ENCODE results near the gene COL17A1.

Gene COL17A1

DNA sequence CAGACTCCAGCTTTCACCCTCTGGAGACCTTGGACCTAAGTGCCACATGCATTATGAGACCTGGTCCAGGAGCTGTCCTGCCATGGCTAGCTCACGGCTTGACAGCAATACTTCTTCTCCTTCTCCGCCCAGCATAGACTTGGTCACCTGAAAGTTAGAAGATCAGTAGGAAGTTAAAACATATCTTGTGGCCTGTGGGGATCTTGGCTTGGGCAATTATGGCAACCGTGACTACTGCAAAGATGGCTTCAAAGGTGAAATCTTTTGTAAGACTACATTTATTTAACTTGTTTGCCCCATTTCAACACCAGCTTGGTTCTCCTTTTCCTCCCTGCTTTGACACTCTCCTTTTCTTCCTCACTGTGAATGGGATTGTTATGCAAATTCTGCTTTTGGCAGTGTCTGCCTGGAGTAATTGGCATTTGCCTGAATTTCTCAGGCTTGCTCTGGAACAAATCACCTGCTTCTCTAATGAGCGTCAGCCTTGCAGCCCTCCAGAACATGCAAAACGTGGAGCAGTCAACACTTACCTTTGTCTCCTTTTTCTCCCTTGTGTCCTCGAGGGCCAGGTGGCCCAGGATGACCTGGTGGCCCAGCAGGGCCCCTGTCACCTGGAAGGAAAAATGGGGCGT, 53.4 kb downstream of the COL17A1 start:
- no peak for DNase-seq

DNA sequence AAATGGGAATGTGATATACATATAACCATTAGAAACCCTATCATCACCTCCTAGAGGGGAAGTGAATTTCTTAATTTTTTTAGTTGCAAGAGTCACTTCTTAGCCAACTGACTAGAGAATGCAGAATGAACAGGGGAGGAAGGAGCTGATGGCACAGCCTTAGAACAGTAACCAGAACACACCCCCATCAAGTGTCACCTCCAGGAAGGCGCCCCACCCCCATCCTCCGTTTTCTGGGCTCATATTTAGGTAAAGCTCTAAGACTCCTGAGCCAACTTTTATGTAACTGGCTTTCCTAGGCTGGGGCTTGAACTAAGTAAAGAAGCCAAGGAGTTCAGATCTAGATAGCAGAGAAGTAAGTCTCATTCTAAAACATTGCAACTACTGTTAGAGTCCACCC, 54.0 kb downstream of the COL17A1 start:
- DNase-seq: no peak

DNA sequence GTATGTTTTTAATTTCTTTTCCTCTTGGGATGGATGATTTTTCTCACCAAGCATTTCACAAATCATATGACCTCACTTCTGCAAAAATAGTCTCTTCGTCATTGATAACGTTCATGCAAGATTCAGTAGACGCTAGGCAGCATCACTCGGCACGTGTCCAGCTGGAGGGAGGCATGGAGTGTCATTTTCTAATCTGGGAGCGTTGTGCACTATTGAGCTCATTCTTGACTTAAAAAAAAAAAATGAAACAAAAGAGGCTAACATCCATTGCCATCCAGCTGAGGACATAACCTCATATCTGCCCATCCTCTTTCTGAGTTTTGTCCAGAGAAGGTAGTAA, 56.2 kb downstream of the COL17A1 start:
- DNase-seq: no peak

GRCh38 chr10:104028823-104029520, 56.7 kb downstream of the COL17A1 start:
- DNase-seq: no peak

DNA sequence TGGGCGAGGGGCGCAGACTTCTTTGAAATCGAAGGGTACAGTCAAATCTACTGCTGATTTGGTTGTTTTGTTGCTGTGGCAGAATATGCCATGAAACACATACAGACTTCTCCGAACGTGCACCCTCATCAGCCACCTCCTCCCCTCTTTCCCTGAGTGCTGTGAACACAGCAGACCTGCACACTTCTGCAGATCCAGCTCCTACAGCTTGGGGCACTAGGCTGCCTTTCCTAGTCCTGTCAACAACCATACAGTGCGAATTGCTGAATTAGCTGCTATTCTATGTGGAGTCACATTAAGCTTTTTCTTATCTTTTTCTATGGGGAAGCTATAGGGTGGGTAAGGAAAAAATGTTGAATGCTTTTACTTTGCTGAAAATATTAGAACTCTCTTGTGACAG, 57.5 kb downstream of the COL17A1 start:
- peak; percentile 16 for DNase-seq

GRCh38 chr10:104026762-104027161, 58.9 kb downstream of the COL17A1 start:
- DNase-seq: no peak

- no peak for DNase-seq
Measured at GRCh38 chr10:104025524-104025923, 60.2 kb downstream of the COL17A1 start.

DNA sequence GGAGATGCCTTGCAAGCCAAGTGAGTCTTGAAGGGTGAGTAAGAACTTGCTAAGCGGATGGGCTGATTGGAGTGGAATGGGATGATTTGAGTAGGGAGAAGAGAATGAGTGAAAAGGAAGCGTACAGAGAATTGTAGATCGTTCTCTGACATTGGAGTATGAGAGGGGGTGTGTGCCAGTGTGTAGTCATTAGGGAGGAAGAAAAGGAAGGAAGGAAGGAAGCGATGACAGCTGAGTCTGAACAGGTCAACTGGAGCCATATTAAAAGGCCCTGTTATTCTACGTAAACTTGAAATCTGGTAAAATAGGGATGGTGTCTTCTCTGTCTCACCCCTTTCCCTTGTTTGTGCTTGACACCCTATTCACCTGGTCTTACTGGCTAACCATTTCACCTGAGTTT, 63.7 kb downstream of the COL17A1 start:
- no peak for DNase-seq

GRCh38 chr10:104021246-104021645, 64.4 kb downstream of the COL17A1 start:
- no peak for DNase-seq

DNA sequence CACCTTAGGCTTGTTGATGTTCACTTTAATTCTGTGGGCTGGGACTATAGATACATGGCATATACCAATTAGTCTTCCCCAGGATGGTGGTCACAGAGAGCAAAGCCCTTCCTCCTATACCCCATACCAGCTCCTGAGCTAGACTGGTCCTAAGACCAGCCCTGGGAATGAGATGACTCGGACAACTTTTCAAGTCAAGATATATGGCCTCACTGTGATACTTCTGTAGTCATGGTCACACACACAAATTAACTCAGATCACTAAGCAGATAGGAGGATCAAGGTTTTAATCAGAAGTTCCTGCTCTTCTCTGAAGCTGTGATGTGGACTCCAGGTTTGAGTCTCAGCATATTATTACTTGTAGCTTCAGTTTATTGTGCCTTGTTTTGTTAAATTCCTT, 65.7 kb downstream of the COL17A1 start:
- no peak for DNase-seq

DNA sequence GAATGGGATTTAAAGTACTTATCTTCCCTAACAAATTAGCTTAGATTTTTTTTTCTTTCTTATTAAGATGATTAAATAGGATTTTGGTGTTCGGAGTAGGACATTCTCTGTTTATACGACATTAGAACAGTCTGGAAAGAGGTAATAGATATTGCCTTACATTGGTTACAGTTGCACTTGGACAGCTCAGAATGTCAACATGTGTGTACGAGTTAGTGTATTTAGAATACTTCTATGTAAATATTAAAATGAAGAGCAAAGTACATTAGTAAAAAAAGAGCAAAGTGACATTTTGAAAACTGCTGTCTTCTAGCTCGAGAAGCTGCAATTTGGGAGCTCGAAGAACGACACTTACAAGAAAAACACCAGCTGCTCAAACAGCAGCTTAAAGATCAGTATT, 67.2 kb downstream of the COL17A1 start:
- DNase-seq: no peak

DNA sequence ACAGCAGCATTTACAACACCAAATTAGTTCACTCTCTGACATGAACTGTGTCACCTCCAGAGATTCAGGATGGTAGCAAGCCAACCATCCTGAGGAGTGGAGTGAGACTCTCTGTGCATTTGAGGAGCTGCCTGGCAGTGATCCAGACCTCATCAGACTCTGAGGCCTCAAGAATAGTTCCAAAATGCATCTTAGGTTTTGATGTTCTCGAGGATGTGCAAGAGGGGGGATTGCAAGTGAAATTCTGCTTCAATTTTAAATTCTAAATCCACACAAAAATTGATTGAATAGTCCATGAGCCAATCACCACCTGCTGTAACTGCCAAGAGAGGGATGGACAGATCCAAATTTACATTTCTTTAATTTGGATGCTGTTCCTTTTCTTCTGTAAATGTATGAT, 69.0 kb downstream of the COL17A1 start:
- no peak for DNase-seq

GRCh38 chr10:104014176-104014575, 71.5 kb downstream of the COL17A1 start:
- no peak for DNase-seq

DNA sequence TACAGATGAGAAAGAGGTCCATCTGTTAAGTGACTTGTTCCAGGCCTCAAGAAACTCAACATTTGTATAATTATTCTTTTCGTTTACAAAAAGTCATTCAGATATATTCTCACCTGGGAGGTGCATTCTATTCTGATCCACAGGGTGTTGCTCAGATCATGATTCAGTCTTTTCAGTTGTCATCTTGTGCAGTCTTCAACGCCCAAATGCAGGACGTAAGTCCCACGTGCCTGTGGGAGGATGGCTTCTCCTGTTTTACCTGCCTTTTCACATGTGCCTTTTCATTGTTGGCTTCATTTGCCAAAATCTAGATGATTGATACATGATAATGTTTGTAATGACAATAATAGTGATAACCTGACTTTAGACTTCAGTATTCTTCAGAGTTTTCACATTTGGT, 72.2 kb downstream of the COL17A1 start:
- DNase-seq: no peak

- no peak for DNase-seq
Measured at GRCh38 chr10:104011904-104012303, 73.8 kb downstream of the COL17A1 start.

- no peak for DNase-seq
Measured at GRCh38 chr10:104005172-104005863, 80.4 kb downstream of the COL17A1 start.

DNA sequence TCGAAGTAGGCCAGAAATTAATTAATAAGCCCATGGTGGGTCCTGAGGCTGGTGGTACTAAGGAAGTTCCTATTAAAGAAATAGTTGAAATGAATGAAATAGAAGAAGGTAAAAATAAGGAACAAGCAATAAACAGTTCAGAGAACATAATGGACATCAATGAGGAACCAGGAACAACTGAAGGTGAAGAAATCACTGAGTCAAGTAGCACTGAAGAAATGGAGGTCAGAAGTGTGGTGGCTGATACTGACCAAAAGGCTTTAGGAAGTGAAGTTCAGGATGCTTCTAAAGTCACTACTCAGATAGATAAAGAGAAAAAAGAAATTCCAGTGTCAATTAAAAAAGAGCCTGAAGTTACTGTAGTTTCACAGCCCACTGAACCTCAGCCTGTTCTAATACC, 82.8 kb downstream of the COL17A1 start:
- no peak for DNase-seq

- DNase-seq: no peak
Measured at GRCh38 chr10:103998805-103999204, 86.9 kb downstream of the COL17A1 start.

DNA sequence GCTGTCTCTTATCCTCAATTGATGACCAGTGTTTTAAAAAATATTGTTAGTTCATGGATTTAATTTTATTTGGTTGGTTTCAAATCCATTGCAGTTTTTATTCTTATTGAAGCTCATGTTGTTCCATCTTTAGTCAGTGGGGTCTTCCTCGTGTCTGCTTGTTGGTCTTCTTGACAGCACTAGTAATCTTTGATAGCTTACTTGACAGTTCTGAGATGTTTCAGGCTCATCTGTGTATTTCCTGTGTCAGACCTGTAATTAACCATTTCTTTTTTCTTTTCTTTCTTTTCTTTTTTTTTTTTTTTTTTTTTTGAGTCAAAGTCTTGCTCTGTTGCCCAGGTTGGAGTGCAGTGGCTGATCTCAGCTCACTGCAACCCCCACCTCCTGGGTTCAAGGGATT, 90.5 kb downstream of the COL17A1 start:
- no peak for DNase-seq

DNA sequence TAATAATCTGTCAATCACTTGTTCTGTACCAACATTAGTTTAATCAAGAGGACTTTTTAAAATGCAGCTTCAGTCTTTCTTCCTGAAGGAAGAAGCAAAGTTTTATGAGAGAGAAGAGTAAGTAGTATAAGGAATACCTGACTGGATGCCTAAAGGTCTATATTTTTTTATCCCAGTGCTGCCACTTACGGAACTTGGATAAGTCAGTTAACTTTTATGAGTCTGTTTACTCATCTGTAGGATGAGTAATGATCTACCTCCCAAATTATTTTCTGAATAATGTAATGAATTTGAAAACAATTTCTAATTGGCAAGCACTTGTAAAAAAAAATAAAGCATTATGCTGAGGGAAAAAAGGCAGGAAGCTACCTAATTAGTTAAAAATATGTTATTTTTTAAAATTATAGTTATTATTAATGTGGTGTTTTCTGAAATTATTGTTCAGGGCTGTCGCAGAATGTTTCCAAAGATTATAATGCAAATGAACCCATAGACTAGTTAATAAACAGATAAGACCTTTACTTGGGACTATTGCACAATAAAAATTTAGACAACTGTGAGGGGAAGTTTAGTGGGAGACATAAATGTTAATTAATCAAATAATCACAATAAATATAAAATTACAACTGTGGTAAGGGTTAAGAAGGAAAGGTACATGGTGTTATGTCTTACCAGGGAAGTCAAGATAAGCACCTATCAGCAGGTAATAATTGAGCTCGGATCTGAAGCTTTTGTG, 94.1 kb downstream of the COL17A1 start:
- no peak for DNase-seq

DNA sequence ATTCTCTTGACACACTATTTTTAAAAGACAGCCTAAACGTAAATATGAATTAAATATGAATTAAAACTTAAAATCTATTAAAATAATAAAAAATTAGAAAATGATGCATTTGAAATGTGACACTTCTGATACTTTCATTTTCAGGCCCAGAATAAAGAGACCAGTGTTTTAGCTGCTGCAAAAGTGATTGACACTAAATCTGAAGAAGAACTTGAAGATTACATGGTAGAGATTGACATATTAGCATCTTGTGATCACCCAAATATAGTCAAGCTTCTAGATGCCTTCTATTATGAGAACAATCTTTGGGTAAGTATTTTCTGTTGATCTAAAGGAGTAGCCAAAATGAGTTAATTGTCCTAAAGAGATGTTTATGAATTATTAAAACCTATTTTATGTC, 95.1 kb downstream of the COL17A1 start:
- no peak for DNase-seq

DNA sequence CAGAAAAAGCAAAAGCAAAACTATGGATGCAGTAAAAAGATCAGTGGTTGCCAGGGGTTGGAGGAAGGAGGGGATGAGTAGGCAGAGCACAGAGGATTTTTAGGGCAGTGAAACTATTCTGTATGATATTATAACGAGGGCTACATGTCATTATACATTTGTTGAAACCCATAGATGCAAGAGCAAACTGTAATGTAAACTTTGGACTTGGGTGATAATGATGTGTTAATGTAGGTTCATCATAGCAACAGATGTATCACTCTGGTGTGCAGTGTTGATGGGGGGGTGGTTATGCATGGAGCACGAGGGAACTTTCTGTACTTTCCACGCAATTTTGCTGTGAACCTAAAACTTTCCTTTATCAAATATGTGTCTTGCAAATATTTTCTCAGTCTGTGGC, 95.6 kb downstream of the COL17A1 start:
- DNase-seq: no peak

GRCh38 chr10:103986360-103986759, 99.3 kb downstream of the COL17A1 start:
- DNase-seq: peak; percentile 29

GRCh38 chr10:103985726-103986125, 100.0 kb downstream of the COL17A1 start:
- no peak for DNase-seq

Measured in CD4-positive, alpha-beta T cell treated with Interleukin-17A for 1 hour (primary cell).